Peyer's patch (tissue), 4 donors: ENCODE measurements around the gene ACAD11.

Source experiments
- POLR2A ChIP-seq, 2 donors: fragments of 450-650 bp; IDR thresholded peaks; one replicate each; pipeline ENCODE4 v1.5.1; 2017; ENCODE audit warnings: antibody characterized with exemption in 2 of 2, mild to moderate bottlenecking in 2 of 2, moderate library complexity in 2 of 2
- TF ChIP-seq, protein P1 (sequence below), 6 experiments: fragments of 450-650 bp in 4 of 6; fragments of 200-600 bp in 2 of 6; sonication (generic) in 1 of 6; IDR thresholded peaks; one replicate each; pipeline ENCODE4 v1.5.1; 2017 to 2019; ENCODE audit warnings: antibody characterized with exemption in 6 of 6, mild to moderate bottlenecking in 3 of 6, moderate library complexity in 1 of 6

DNA sequence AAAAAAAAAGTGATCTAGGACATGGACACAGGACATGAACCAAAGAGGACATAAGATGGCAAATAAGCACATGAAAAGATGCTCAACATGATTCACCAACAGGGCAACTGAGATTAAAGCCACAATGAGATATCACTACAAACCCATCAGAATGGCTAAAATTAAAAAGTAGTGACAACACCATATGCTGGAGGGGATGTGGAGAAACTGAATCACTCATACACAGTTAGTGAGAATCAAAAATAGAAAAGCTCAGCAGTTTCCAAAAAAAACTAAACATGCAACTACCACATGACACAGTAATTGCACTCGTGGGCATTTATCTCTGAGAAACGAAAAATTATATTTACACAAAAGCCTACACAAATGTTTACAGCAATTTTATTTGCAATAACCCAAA, 90.5 kb downstream of the ACAD11 start:
- TF ChIP-seq, protein P1, sequence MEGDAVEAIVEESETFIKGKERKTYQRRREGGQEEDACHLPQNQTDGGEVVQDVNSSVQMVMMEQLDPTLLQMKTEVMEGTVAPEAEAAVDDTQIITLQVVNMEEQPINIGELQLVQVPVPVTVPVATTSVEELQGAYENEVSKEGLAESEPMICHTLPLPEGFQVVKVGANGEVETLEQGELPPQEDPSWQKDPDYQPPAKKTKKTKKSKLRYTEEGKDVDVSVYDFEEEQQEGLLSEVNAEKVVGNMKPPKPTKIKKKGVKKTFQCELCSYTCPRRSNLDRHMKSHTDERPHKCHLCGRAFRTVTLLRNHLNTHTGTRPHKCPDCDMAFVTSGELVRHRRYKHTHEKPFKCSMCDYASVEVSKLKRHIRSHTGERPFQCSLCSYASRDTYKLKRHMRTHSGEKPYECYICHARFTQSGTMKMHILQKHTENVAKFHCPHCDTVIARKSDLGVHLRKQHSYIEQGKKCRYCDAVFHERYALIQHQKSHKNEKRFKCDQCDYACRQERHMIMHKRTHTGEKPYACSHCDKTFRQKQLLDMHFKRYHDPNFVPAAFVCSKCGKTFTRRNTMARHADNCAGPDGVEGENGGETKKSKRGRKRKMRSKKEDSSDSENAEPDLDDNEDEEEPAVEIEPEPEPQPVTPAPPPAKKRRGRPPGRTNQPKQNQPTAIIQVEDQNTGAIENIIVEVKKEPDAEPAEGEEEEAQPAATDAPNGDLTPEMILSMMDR (IDR thresholded peaks at IDR 0.05), result no peak
- no peak for TF ChIP-seq POLR2A (IDR thresholded peaks at IDR 0.05)
